Measurements from ENCODE around the gene ATP1B2. TPM values are rescaled to one million over a fixed set of nuclear protein-coding genes. Genes with fewer than 3 reads are reported as not detected.

The ATP1B2 gene
- total and polyA plus RNA-seq, 2 experiments from 2014 or later: not detected

- Histone ChIP-seq H3K27me3 (replicated peaks; ENCODE audit: insufficient read depth) (no peaks in the 10 kb centered on the region), H3K9ac (peak overlapping the region; percentile 99), H2AFZ (peak overlapping the region; percentile 89), H3K4me2 (ENCODE audit: unreplicated experiment) (peak overlapping the region; percentile 90), H3K9me3 (ENCODE audit: low read depth) (no peaks in the 10 kb centered on the region), H3F3A (ENCODE audit: insufficient read depth) (no peaks in the 10 kb centered on the region), H3K27ac (peak overlapping the region; percentile 88; the same call in 1 of the 2 replicates), H3K4me1 (ENCODE audit: insufficient read depth) (no peaks in the 10 kb centered on the region), H3K9me2 (ENCODE audit: insufficient read depth) (no peaks in the 10 kb centered on the region), H3K36me3 (ENCODE audit: low read depth) (no peaks in the 10 kb centered on the region), H3K79me2 (ENCODE audit: insufficient read depth) (peaks cover 12% of the 10 kb centered on the region), H3K4me3 (peak overlapping the region; percentile 99), H4K20me1 (ENCODE audit: insufficient read depth) (no peaks in the 10 kb centered on the region)
- WGBS, 2 experiments (ENCODE audit: low coverage in 1 of 2, low lambda C conversion rate in 2 of 2, missing lambda C conversion rate in 2 of 2): 20 to 21% methylated on average over 6 of the region's 6 CpGs
- in situ Hi-C loops (cut with MboI): no loop called here
- TF ChIP-seq EZH2phosphoT487 (IDR thresholded peaks at IDR 0.05; ENCODE audit: insufficient read depth, low read depth): no peak
- DNase-seq: peak; percentile 50
Observed at GRCh38 chr17:7626956-7627249, 23.8 kb upstream of the ATP1B2 start.

GRCh38 chr17:7627250-7628121, 23.2 kb upstream of the ATP1B2 start, which contains the start of gene SAT2:
Gene SAT2, minus strand, starts transcription at chr17:7627821. Its CDS starts 186 bp downstream, at chr17:7627635.
- DNase-seq: peak; percentile 96
- no peaks in the 10 kb centered on the region for H3K9me3 ChIP-seq (ENCODE audit: low read depth)
- no peaks in the 10 kb centered on the region for H3K27me3 ChIP-seq (replicated peaks; ENCODE audit: insufficient read depth)
- H2AFZ ChIP-seq: peak within 1 kb of the TSS; percentile 89
- no peaks in the 10 kb centered on the region for H3F3A ChIP-seq (ENCODE audit: insufficient read depth)
- H3K4me2 ChIP-seq (ENCODE audit: unreplicated experiment): peak within 1 kb of the TSS; percentile 90
- no peaks in the 10 kb centered on the region for H3K36me3 ChIP-seq (ENCODE audit: low read depth)
- H3K27ac ChIP-seq: peak within 1 kb of the TSS; percentile 88
- H3K9ac ChIP-seq: peak within 1 kb of the TSS; percentile 99
- in situ Hi-C loops (cut with MboI): no loop called here
- no peaks in the 10 kb centered on the region for H3K9me2 ChIP-seq (ENCODE audit: insufficient read depth)
- WGBS, 2 experiments (ENCODE audit: low coverage in 1 of 2, low lambda C conversion rate in 2 of 2, missing lambda C conversion rate in 2 of 2): 2 to 3% methylated on average over 41 to 52 of the region's 54 CpGs
- no peaks in the 10 kb centered on the region for H3K4me1 ChIP-seq (ENCODE audit: insufficient read depth)
- peaks cover 12% of the 10 kb centered on the region for H3K79me2 ChIP-seq (ENCODE audit: insufficient read depth)
- peak within 1 kb of the TSS; percentile 99 for H3K4me3 ChIP-seq
- TF ChIP-seq EZH2phosphoT487 (IDR thresholded peaks at IDR 0.05; ENCODE audit: insufficient read depth, low read depth): no peak
- no peak for TF ChIP-seq EZH2 (IDR thresholded peaks at IDR 0.05; ENCODE audit: insufficient read depth, poor library complexity, severe bottlenecking)
- H4K20me1 ChIP-seq (ENCODE audit: insufficient read depth): no peaks in the 10 kb centered on the region

DNA sequence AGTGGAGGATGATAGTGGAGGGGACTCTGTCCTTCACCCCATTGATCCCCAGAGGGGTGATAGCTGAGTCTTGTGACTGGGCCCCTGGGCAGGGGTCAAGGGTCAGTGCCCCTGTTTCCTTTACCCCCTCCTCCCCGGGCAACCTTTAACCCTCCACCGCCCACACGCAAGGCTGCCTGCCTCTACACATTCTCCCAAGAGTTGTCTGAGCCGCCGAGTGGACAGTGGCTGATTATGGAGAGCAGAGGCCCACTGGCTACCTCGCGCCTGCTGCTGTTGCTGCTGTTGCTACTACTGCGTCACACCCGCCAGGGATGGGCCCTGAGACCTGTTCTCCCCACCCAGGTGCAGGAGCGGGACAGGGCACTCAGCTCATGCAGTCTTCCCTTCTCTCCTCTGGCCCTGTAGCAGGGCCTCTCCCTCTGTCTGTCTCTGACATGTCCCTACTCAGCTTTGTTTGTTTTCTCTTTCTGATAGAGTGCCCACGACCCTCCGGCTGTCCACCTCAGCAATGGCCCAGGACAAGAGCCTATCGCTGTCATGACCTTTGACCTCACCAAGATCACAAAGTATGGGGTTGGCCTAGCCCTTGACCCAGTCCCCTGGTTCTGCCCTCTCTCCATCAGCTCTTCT, 20.7 kb upstream of the ATP1B2 start, which contains the start of gene SHBG:
Gene SHBG, plus strand, starts transcription at position 197 of the 633 bp plus-strand sequence. Its CDS starts 38 bp downstream, at position 235.
- 74 to 82% methylated on average over 11 to 13 of the region's 13 CpGs for WGBS, 2 experiments (ENCODE audit: low coverage in 1 of 2, low lambda C conversion rate in 2 of 2, missing lambda C conversion rate in 2 of 2)
- Histone ChIP-seq H3K9me3 (ENCODE audit: low read depth) (no peaks in the 10 kb centered on the region), H3K27ac (no peak within 1 kb of the TSS), H2AFZ (no peak within 1 kb of the TSS), H3K79me2 (ENCODE audit: insufficient read depth) (peaks cover 12% of the 10 kb centered on the region), H3K27me3 (replicated peaks; ENCODE audit: insufficient read depth) (no peaks in the 10 kb centered on the region), H3K4me3 (no peak within 1 kb of the TSS), H4K20me1 (ENCODE audit: insufficient read depth) (no peaks in the 10 kb centered on the region), H3K9me2 (ENCODE audit: insufficient read depth) (no peaks in the 10 kb centered on the region), H3K4me1 (ENCODE audit: insufficient read depth) (no peaks in the 10 kb centered on the region), H3F3A (ENCODE audit: insufficient read depth) (no peaks in the 10 kb centered on the region), H3K4me2 (ENCODE audit: unreplicated experiment) (no peak within 1 kb of the TSS), H3K9ac (no peak within 1 kb of the TSS), H3K36me3 (ENCODE audit: low read depth) (no peaks in the 10 kb centered on the region)
- TF ChIP-seq EZH2phosphoT487 (IDR thresholded peaks at IDR 0.05; ENCODE audit: insufficient read depth, low read depth): no peak
- no peak for TF ChIP-seq EZH2 (IDR thresholded peaks at IDR 0.05; ENCODE audit: insufficient read depth, poor library complexity, severe bottlenecking)
- DNase-seq: no peak
- in situ Hi-C loops (cut with MboI): loop anchor here (10.0 kb wide), 1 partner anchor 155 kb away; no protein-coding TSS in a partner anchor

- H3K9ac ChIP-seq: no peak overlapping the region
- H3K27ac ChIP-seq: no peak overlapping the region
- no peak overlapping the region for H2AFZ ChIP-seq
- TF ChIP-seq EZH2phosphoT487 (IDR thresholded peaks at IDR 0.05; ENCODE audit: insufficient read depth, low read depth): no peak
- no peak for TF ChIP-seq EZH2 (IDR thresholded peaks at IDR 0.05; ENCODE audit: insufficient read depth, poor library complexity, severe bottlenecking)
- peaks cover 5% of the 10 kb centered on the region for H3K79me2 ChIP-seq (ENCODE audit: insufficient read depth)
- no peaks in the 10 kb centered on the region for H4K20me1 ChIP-seq (ENCODE audit: insufficient read depth)
- in situ Hi-C loops (cut with MboI): loop anchor here (10.0 kb wide), 1 partner anchor 153 kb away; no protein-coding TSS in a partner anchor
- no peak overlapping the region for H3K4me3 ChIP-seq
- H3K4me1 ChIP-seq (ENCODE audit: insufficient read depth): no peaks in the 10 kb centered on the region
- DNase-seq: no peak
- H3K4me2 ChIP-seq (ENCODE audit: unreplicated experiment): no peak overlapping the region
- no peaks in the 10 kb centered on the region for H3F3A ChIP-seq (ENCODE audit: insufficient read depth)
- H3K27me3 ChIP-seq (replicated peaks; ENCODE audit: insufficient read depth): no peaks in the 10 kb centered on the region
- WGBS, 2 experiments (ENCODE audit: low coverage in 1 of 2, low lambda C conversion rate in 2 of 2, missing lambda C conversion rate in 2 of 2): 67 to 73% methylated on average over 11 of the region's 11 CpGs
- no peaks in the 10 kb centered on the region for H3K9me3 ChIP-seq (ENCODE audit: low read depth)
- no peaks in the 10 kb centered on the region for H3K9me2 ChIP-seq (ENCODE audit: insufficient read depth)
- H3K36me3 ChIP-seq (ENCODE audit: low read depth): no peaks in the 10 kb centered on the region
Observed at GRCh38 chr17:7631398-7632380, 19.0 kb upstream of the ATP1B2 start.

Data from GM23248 (cell line).